Heart left ventricle (tissue), 16 donors: ENCODE measurements around the gene TPSD1. TPM values are rescaled to one million over a fixed set of nuclear protein-coding genes. Genes with fewer than 3 reads are reported as not detected.
"Not testable (repeated sequence)": the region's sequence is repeated elsewhere in the genome, so short reads cannot be mapped to it uniquely, and the experiment has no call there.

Source experiments
- ATAC-seq, 4 donors: fragments of 200-7000 bp; cut with Tn5 transposase; one replicate each; pipeline ENCODE4 v1.9.1; 2020 to 2022; ENCODE audit warnings: moderate library complexity in 4 of 4, mild to moderate bottlenecking in 3 of 4, moderate number of reproducible peaks in 1 of 4
- DNase-seq, 5 donors: peaks; one replicate each; pipeline ENCODE4 v3.0.0-alpha.2; 2020
- H3K27ac ChIP-seq, 12 donors: fragments of 200-600 bp; sonication (generic) in 4 of 12; one replicate each; pipeline versions ENCODE4 v1.5.0 to v1.8.0; 2016 to 2022; ENCODE audit warnings: mild to moderate bottlenecking in 2 of 12
- H3K27me3 ChIP-seq, 9 donors: fragments of 200-600 bp; sonication (generic) in 2 of 9; one replicate each; pipeline versions ENCODE4 v1.5.1 to v1.8.0; 2016 to 2022; ENCODE audit warnings: mild to moderate bottlenecking in 3 of 9
- H3K36me3 ChIP-seq, 9 donors: fragments of 200-600 bp; sonication (generic) in 2 of 9; one replicate each; pipeline versions ENCODE4 v1.5.0 to v1.8.0; 2018 to 2022; ENCODE audit warnings: mild to moderate bottlenecking in 2 of 9
- H3K4me1 ChIP-seq, 12 donors: fragments of 200-600 bp; sonication (generic) in 4 of 12; one replicate each; pipeline versions ENCODE4 v1.5.0 to v1.8.0; 2016 to 2022; ENCODE audit warnings: mild to moderate bottlenecking in 3 of 12
- H3K4me3 ChIP-seq, 12 donors: fragments of 200-600 bp; sonication (generic) in 4 of 12; one replicate each; pipeline versions ENCODE4 v1.5.0 to v1.8.0; 2017 to 2022; ENCODE audit warnings: mild to moderate bottlenecking in 9 of 12, moderate library complexity in 4 of 12
- H3K9me3 ChIP-seq, 12 donors: fragments of 200-600 bp; sonication (generic) in 4 of 12; one replicate each; pipeline versions ENCODE4 v1.5.0 to v1.8.0; 2016 to 2022; ENCODE audit warnings: mild to moderate bottlenecking in 1 of 12
- CTCF ChIP-seq, 12 donors: fragments of 200-600 bp; sonication (generic) in 4 of 12; IDR thresholded peaks; one replicate each; pipeline versions ENCODE4 v1.5.0 to v1.8.0; 2018 to 2022; ENCODE audit warnings: antibody characterized with exemption in 12 of 12, mild to moderate bottlenecking in 5 of 12
- POLR2A ChIP-seq, 2 donors: fragments of 450-650 bp; IDR thresholded peaks; one replicate each; pipeline ENCODE4 v1.6.1; 2017; ENCODE audit warnings: antibody characterized with exemption in 2 of 2, mild to moderate bottlenecking in 2 of 2, moderate library complexity in 2 of 2
- WGBS, 4 donors: extraction: QIAGEN DNeasy Blood & Tissue Kit in 2 of 4; methylation state at CpG; one replicate each; pipeline versions ENCODE4 v1.1.5 to v1.1.7; 2013 to 2018; 5-methylcytosine and 5-hydroxymethylcytosine counted together
- intact Hi-C, 10 donors: fragments of 100-400 bp; cut with DNase I; formaldehyde crosslinking; loops; one replicate each; pipeline versions ENCODE4 v1.11.1 to v1.14.2; 2022
- polyA plus RNA-seq, 2 donors: library from polyadenylated mRNA; stranded (reverse); fragments of 200-250 nt; gene quantifications; one replicate each; pipeline ENCODE4 v1.2.3, GENCODE V29; 2013
- total RNA-seq, 9 donors: library from RNA; depleted of rRNA in 2 of 9; stranded (reverse); fragments of >200 nt in 2 of 9; fragmentation: NEBNext Ultra II Directional in 3 of 9; extraction: Animal tissue kit (Norgen Biotek cat#: 25700) in 3 of 9; gene quantifications; one replicate each; pipeline versions ENCODE4 v1.1.0 to v1.2.4, GENCODE V29; 2016 to 2023
- donor health status: ischemic (EF 13 %, LVEDD 7.1; RV severe dilation, severe dysfunction).
- donor health status: healthy with polysubstance abuse.
- donor health status: DM: no; HTN: yes; CAD: no.
- donor health status: DM: no; HTN: no; CAD: no.
- donor health status: ischemic (EF 25% LVEDD 6.9; RV normal size, moderate dysfunction).
- donor health status: ischemic (EF 25% LVEDD 5.7; RV mildly dilated, moderate dysfunction).
- donor health status: healthy.
- donor health status: DM: yes; HTN: yes; CAD: no.
- donor health status: ischemic (EF 35%, LVEDD 5.7; RV mildly dilated, moderate dysfunction).
- donor health status: nonischemic (EF 11% LVEDD 7.7; RV severe dilation, severe dysfunction).
- donor health status: DM: yes; HTN: yes; CAD: no.
- donor health status: PGD.
- donor health status: ischemic (EF 29% LVEDD 5.4; RV normal size, mild dysfunction).
- donor health status: nonischemic (EF 23%, LVEDD 6.1; RV moderate dilation, normal function).

TPSD1 gene
- total and polyA plus RNA-seq, 11 donors: 0.17 to 0.38 TPM; not detected in 9

- TF ChIP-seq CTCF (IDR thresholded peaks at IDR 0.05) (no peak), POLR2A (IDR thresholded peaks at IDR 0.05) (no peak)
- peaks cover 0 to 4% (median 0%) of the 10 kb centered on the region in 12 donors for H3K4me1 ChIP-seq
- no peak overlapping the region for H3K4me3 ChIP-seq
- H3K9me3 ChIP-seq: no peaks in the 10 kb centered on the region
- ATAC-seq (no peak), DNase-seq (no peak)
- H3K36me3 ChIP-seq: no peaks in the 10 kb centered on the region
- intact Hi-C loops: no loop called here
- 70 to 83% (median 75%) methylated on average over 9 of the region's 9 CpGs for WGBS, 4 donors
- peak overlapping the region in 1 of 12 donors; percentile 80 for H3K27ac ChIP-seq
- no peaks in the 10 kb centered on the region for H3K27me3 ChIP-seq
Measured at GRCh38 chr16:1224558-1224957, 31.3 kb upstream of the TPSD1 start.

- Histone ChIP-seq H3K27me3 (no peaks in the 10 kb centered on the region), H3K4me1 (peaks cover 0 to 4% (median 0%) of the 10 kb centered on the region in 12 donors), H3K27ac (peak within 1 kb of the TSS in 1 of 12 donors; percentile 80), H3K9me3 (no peaks in the 10 kb centered on the region), H3K36me3 (no peaks in the 10 kb centered on the region), H3K4me3 (no peak within 1 kb of the TSS)
- ATAC-seq (no peak), DNase-seq (no peak)
- intact Hi-C loops: no loop called here
- no peak for TF ChIP-seq CTCF (IDR thresholded peaks at IDR 0.05)
- 63 to 81% (median 74%) methylated on average over 3 to 10 of the region's 10 CpGs for WGBS, 4 donors
Measured at GRCh38 chr16:1225051-1225451, 30.8 kb upstream of the TPSD1 start, which contains the start of gene TPSG1. TSS of gene TPSG1 (minus strand) at chr16:1225268. CDS start at chr16:1225252, 16 bp downstream.

- H3K4me1 ChIP-seq, H3K27me3 ChIP-seq, H3K36me3 ChIP-seq, DNase-seq, H3K9me3 ChIP-seq, H3K4me3 ChIP-seq, intact Hi-C loops: not testable (repeated sequence)
- 54 to 62% (median 60%) methylated on average over 17 to 24 of the region's 24 CpGs for WGBS, 4 donors
- ATAC-seq: peak in 1 of 4 donors; percentile 8
- peak overlapping the region in 1 of 12 donors; percentile 80 for H3K27ac ChIP-seq
Measured at GRCh38 chr16:1225728-1226311, 30.0 kb upstream of the TPSD1 start.

GRCh38 chr16:1226692-1227091 is 29.2 kb upstream of the TPSD1 start:
- H3K4me1 ChIP-seq, H3K36me3 ChIP-seq, DNase-seq, H3K9me3 ChIP-seq, H3K27me3 ChIP-seq, H3K4me3 ChIP-seq, ATAC-seq, H3K27ac ChIP-seq, intact Hi-C loops: not testable (repeated sequence)
- 33 to 46% (median 34%) methylated on average over 5 to 14 of the region's 14 CpGs for WGBS, 4 donors

- intact Hi-C loops, H3K36me3 ChIP-seq, H3K4me1 ChIP-seq, H3K9me3 ChIP-seq, H3K27me3 ChIP-seq, H3K27ac ChIP-seq, ATAC-seq, H3K4me3 ChIP-seq: not testable (repeated sequence)
- WGBS, 4 donors: 72 to 78% (median 73%) methylated on average over 6 to 7 of the region's 7 CpGs
- peak in 2 of 5 donors; percentile 10 to 11 for DNase-seq
Measured at GRCh38 chr16:1228227-1228626, 27.6 kb upstream of the TPSD1 start.

GRCh38 chr16:1229476-1229875 is 26.4 kb upstream of the TPSD1 start:
- peak in 1 of 5 donors; percentile 11 for DNase-seq
- ATAC-seq, H3K27me3 ChIP-seq, H3K4me3 ChIP-seq, H3K27ac ChIP-seq, H3K4me1 ChIP-seq, intact Hi-C loops, H3K36me3 ChIP-seq, H3K9me3 ChIP-seq: not testable (repeated sequence)
- 84 to 90% methylated on average over 10 to 12 of the region's 13 CpGs; no CpG with 5 or more reads in 2 of the 4 donors for WGBS, 4 donors

- intact Hi-C loops, H3K4me1 ChIP-seq, ATAC-seq, DNase-seq, H3K9me3 ChIP-seq, H3K27ac ChIP-seq, H3K4me3 ChIP-seq, H3K27me3 ChIP-seq, H3K36me3 ChIP-seq: not testable (repeated sequence)
- 71 to 86% methylated on average over 2 to 6 of the region's 11 CpGs; no CpG with 5 or more reads in 2 of the 4 donors for WGBS, 4 donors
Measured at GRCh38 chr16:1230084-1230470, 25.8 kb upstream of the TPSD1 start, which contains the start of gene TPSB2. TSS of gene TPSB2 (minus strand) at chr16:1230184. CDS start at chr16:1229951, 233 bp downstream.

- H3K36me3 ChIP-seq, H3K9me3 ChIP-seq, H3K4me1 ChIP-seq, H3K27ac ChIP-seq, intact Hi-C loops, H3K4me3 ChIP-seq, H3K27me3 ChIP-seq, ATAC-seq: not testable (repeated sequence)
- WGBS, 4 donors: 78 to 88% (median 82%) methylated on average over 4 to 17 of the region's 17 CpGs
- peak in 1 of 5 donors; percentile 21 for DNase-seq
Measured at GRCh38 chr16:1230471-1231212, 25.2 kb upstream of the TPSD1 start.

GRCh38 chr16:1231301-1231700 is 24.6 kb upstream of the TPSD1 start:
- H3K9me3 ChIP-seq, H3K4me1 ChIP-seq, ATAC-seq, H3K4me3 ChIP-seq, H3K27ac ChIP-seq, intact Hi-C loops, H3K36me3 ChIP-seq, H3K27me3 ChIP-seq: not testable (repeated sequence)
- DNase-seq: peak in 2 of 5 donors; percentile 9 to 25
- 83 to 90% (median 84%) methylated on average over 2 to 7 of the region's 7 CpGs for WGBS, 4 donors
